ENCODE measurements around the gene PANX3.

- TF ChIP-seq CTCF (conservative IDR thresholded peaks at IDR 0.05), result no peak
- TF ChIP-seq ZFX (IDR thresholded peaks at IDR 0.05), result no peak
Observed at GRCh38 chr11:124578761-124579160, 32.5 kb upstream of the PANX3 start.

All from C4-2B (cell line).